ENCODE data around the gene RAB36. TPM values are rescaled to one million over a fixed set of nuclear protein-coding genes. Genes with fewer than 3 reads are reported as not detected.

The RAB36 gene
- total RNA-seq, 1 experiment from 2014 or later, result 1.8 TPM

DNA sequence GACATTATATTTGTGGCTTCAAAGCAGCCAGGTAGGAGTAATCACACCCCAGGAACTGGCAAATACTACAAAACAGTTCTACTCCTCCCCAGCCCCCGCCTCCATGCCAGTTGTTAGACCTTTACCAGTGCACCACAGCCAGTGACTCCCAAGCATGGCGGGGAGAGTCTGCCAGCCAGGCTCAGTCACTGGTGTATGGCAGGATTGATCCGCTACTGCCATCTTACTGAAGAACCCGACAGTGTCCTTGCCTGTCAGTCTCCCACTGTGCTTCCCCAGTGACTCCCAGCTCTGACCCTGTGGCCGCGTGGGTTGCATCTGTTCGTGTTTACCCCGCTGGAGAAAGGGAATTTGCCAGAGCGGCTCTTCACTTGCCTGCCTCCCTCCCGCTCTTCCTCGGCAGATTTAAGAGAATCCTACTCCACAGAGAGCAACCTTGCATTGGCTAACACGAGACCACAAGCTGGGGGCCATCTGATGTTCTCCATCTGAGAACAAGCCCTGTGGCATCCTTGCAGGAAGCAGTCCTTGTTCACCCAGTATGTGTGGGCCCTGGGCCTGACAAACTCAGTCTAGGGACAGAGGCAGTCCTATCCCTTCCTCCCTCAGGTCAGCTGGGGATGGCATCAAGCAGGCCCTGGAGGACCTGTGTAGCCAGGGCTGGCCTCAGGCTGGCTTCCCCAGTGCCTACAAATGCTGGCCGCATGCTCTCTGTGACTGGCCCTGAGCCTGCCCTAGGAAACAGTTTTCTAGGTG lies 41.9 kb upstream of the RAB36 start:
- Mint-ChIP-seq H3K4me3 (no peak overlapping the region), H3K9me3 (no peaks in the 10 kb centered on the region), H3K27me3 (ENCODE audit: low read depth) (no peaks in the 10 kb centered on the region), H3K27ac (0 out of 2 replicates have a peak overlapping the region, but pooled peaks have one; percentile 49), H3K4me1 (no peaks in the 10 kb centered on the region), H3K36me3 (no peaks in the 10 kb centered on the region)
- ChIA-PET POLR2A (no interaction called here), CTCF (interaction anchor here (1.3 to 2.9 kb wide), 2 partner anchors 144 to 168 kb away, joined by 5 to 14 read pairs; no protein-coding TSS in a partner anchor)
- TF ChIP-seq ARID4B (CRISPR knock-in tag; IDR thresholded peaks at IDR 0.05; ENCODE audit: borderline replicate concordance), result no peak
- no peak for TF ChIP-seq NR1H2 (CRISPR knock-in tag; IDR thresholded peaks at IDR 0.05)
- TF ChIP-seq MYBL2 (CRISPR knock-in tag; IDR thresholded peaks at IDR 0.05), result no peak
- TF ChIP-seq, protein P1, sequence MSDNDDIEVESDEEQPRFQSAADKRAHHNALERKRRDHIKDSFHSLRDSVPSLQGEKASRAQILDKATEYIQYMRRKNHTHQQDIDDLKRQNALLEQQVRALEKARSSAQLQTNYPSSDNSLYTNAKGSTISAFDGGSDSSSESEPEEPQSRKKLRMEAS (CRISPR knock-in tag; IDR thresholded peaks at IDR 0.05), result no peak
- no peak for TF ChIP-seq SP1 (CRISPR knock-in tag; conservative IDR thresholded peaks at IDR 0.05)
- TF ChIP-seq, protein P2, sequence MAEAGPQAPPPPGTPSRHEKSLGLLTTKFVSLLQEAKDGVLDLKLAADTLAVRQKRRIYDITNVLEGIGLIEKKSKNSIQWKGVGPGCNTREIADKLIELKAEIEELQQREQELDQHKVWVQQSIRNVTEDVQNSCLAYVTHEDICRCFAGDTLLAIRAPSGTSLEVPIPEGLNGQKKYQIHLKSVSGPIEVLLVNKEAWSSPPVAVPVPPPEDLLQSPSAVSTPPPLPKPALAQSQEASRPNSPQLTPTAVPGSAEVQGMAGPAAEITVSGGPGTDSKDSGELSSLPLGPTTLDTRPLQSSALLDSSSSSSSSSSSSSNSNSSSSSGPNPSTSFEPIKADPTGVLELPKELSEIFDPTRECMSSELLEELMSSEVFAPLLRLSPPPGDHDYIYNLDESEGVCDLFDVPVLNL (CRISPR knock-in tag; IDR thresholded peaks at IDR 0.05; ENCODE audit: borderline replicate concordance, low read depth), result no peak
- no peak for TF ChIP-seq TEAD1 (CRISPR knock-in tag; IDR thresholded peaks at IDR 0.05)
- no peak for TF ChIP-seq FOXJ3 (CRISPR knock-in tag; IDR thresholded peaks at IDR 0.05; ENCODE audit: borderline replicate concordance)
- TF ChIP-seq, protein P3, sequence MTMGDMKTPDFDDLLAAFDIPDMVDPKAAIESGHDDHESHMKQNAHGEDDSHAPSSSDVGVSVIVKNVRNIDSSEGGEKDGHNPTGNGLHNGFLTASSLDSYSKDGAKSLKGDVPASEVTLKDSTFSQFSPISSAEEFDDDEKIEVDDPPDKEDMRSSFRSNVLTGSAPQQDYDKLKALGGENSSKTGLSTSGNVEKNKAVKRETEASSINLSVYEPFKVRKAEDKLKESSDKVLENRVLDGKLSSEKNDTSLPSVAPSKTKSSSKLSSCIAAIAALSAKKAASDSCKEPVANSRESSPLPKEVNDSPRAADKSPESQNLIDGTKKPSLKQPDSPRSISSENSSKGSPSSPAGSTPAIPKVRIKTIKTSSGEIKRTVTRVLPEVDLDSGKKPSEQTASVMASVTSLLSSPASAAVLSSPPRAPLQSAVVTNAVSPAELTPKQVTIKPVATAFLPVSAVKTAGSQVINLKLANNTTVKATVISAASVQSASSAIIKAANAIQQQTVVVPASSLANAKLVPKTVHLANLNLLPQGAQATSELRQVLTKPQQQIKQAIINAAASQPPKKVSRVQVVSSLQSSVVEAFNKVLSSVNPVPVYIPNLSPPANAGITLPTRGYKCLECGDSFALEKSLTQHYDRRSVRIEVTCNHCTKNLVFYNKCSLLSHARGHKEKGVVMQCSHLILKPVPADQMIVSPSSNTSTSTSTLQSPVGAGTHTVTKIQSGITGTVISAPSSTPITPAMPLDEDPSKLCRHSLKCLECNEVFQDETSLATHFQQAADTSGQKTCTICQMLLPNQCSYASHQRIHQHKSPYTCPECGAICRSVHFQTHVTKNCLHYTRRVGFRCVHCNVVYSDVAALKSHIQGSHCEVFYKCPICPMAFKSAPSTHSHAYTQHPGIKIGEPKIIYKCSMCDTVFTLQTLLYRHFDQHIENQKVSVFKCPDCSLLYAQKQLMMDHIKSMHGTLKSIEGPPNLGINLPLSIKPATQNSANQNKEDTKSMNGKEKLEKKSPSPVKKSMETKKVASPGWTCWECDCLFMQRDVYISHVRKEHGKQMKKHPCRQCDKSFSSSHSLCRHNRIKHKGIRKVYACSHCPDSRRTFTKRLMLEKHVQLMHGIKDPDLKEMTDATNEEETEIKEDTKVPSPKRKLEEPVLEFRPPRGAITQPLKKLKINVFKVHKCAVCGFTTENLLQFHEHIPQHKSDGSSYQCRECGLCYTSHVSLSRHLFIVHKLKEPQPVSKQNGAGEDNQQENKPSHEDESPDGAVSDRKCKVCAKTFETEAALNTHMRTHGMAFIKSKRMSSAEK (CRISPR knock-in tag; IDR thresholded peaks at IDR 0.05; ENCODE audit: borderline replicate concordance), result no peak
- no peak for TF ChIP-seq ZNF512 (CRISPR knock-in tag; IDR thresholded peaks at IDR 0.05; ENCODE audit: borderline replicate concordance)
- no peak for TF ChIP-seq SMAD4 (CRISPR knock-in tag; IDR thresholded peaks at IDR 0.05)
- TF ChIP-seq ZNF671 (CRISPR knock-in tag; IDR thresholded peaks at IDR 0.05), result no peak
- TF ChIP-seq CREM (CRISPR knock-in tag; IDR thresholded peaks at IDR 0.05), result no peak
- TF ChIP-seq NR2C2 (CRISPR knock-in tag; IDR thresholded peaks at IDR 0.05), result no peak
- no peak for TF ChIP-seq NFE2L1 (CRISPR knock-in tag; IDR thresholded peaks at IDR 0.05)
- TF ChIP-seq GRHL2 (CRISPR knock-in tag; IDR thresholded peaks at IDR 0.05; ENCODE audit: insufficient replicate concordance, severe bottlenecking), result no peak
- TF ChIP-seq, protein P4, sequence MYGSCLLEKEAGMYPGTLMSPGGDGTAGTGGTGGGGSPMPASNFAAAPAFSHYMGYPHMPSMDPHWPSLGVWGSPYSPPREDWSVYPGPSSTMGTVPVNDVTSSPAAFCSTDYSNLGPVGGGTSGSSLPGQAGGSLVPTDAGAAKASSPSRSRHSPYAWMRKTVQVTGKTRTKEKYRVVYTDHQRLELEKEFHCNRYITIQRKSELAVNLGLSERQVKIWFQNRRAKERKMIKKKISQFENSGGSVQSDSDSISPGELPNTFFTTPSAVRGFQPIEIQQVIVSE (CRISPR knock-in tag; IDR thresholded peaks at IDR 0.05; ENCODE audit: borderline replicate concordance), result no peak
- TF ChIP-seq CTCF (IDR thresholded peaks at IDR 0.05), result no peak
- no peak for TF ChIP-seq ATF1 (CRISPR knock-in tag; IDR thresholded peaks at IDR 0.05)
- no peak for TF ChIP-seq IRF2 (CRISPR knock-in tag; IDR thresholded peaks at IDR 0.05; ENCODE audit: borderline replicate concordance, low read depth)
- ATAC-seq (no peak), DNase-seq (ENCODE audit: low spot score) (no peak)
